Esophagus squamous epithelium (tissue), 5 donors: ENCODE measurements around the gene STK4. TPM values are rescaled to one million over a fixed set of nuclear protein-coding genes. Genes with fewer than 3 reads are reported as not detected.

Experiments used
- DNase-seq: peaks from one replicate; lab custom pipeline; 2025; lab: John Stamatoyannopoulos, UW
- H3K27ac ChIP-seq, 4 donors: fragments of 200-600 bp; sonication (generic); one replicate each; pipeline ENCODE4 v1.5.1; 2016 to 2019; ENCODE audit warnings: mild to moderate bottlenecking in 1 of 4
- H3K27me3 ChIP-seq, 4 donors: fragments of 200-600 bp; sonication (generic); 1 replicate in 3 of 4; 2 replicates in 1 of 4; pipeline versions ENCODE4 v1.5.1 to v1.6.0; 2017 to 2021; ENCODE audit warnings: antibody characterized with exemption in 1 of 4
- H3K36me3 ChIP-seq, 3 donors: fragments of 200-600 bp; sonication (generic); one replicate each; pipeline ENCODE4 v1.5.1; 2016 to 2019
- H3K4me1 ChIP-seq, 3 donors: fragments of 200-600 bp; sonication (generic); one replicate each; pipeline ENCODE4 v1.5.1; 2017 to 2019
- H3K4me3 ChIP-seq, 4 donors: fragments of 200-600 bp; sonication (generic); 1 replicate in 3 of 4; 2 replicates in 1 of 4; pipeline ENCODE4 v1.5.1; 2016 to 2019; ENCODE audit warnings: mild to moderate bottlenecking in 2 of 4, moderate library complexity in 1 of 4
- H3K9me3 ChIP-seq, 3 donors: fragments of 200-600 bp; sonication (generic); one replicate each; pipeline ENCODE4 v1.5.1; 2016 to 2019
- CTCF ChIP-seq, 6 experiments: fragments of 450-650 bp in 4 of 6; fragments of 200-600 bp in 2 of 6; sonication (generic) in 2 of 6; IDR thresholded peaks; one replicate each; pipeline ENCODE4 v1.5.1; 2016 to 2019; ENCODE audit warnings: antibody characterized with exemption in 6 of 6, mild to moderate bottlenecking in 4 of 6, moderate library complexity in 4 of 6
- POLR2A ChIP-seq, 4 donors: fragments of 450-650 bp; IDR thresholded peaks; one replicate each; pipeline ENCODE4 v1.6.1; 2017; ENCODE audit warnings: antibody characterized with exemption in 4 of 4, mild to moderate bottlenecking in 4 of 4, moderate library complexity in 3 of 4
- WGBS, 2 donors: methylation state at CpG; one replicate each; pipeline ENCODE4 v1.1.5; 2018; 5-methylcytosine and 5-hydroxymethylcytosine counted together
- intact Hi-C: fragments of 100-400 bp; cut with DNase I; formaldehyde crosslinking; loops from one replicate; pipeline ENCODE4 v1.15.0; 2022
- total RNA-seq, 4 donors: library from RNA; depleted of rRNA; stranded (reverse); fragments of >200 nt; gene quantifications; one replicate each; pipeline ENCODE4 v1.1.0, GENCODE V29; 2016
- donor health status: DM: yes; HTN: yes; CAD: no.

The STK4 gene
- total RNA-seq, 4 donors from 2014 or later, result 14.6 to 29.8 (median 17.6) TPM

- H3K9me3 ChIP-seq, result no peaks in the 10 kb centered on the region
- H3K36me3 ChIP-seq, result peaks cover 0 to 3% (median 0%) of the 10 kb centered on the region in 3 donors
- TF ChIP-seq CTCF (IDR thresholded peaks at IDR 0.05) (no peak), POLR2A (IDR thresholded peaks at IDR 0.05) (no peak)
- H3K4me1 ChIP-seq, result peaks cover 7 to 54% (median 10%) of the 10 kb centered on the region in 3 donors
- no peaks in the 10 kb centered on the region for H3K27me3 ChIP-seq
- intact Hi-C loops, result no loop called here
- 66 to 74% methylated on average over 4 of the region's 4 CpGs for WGBS, 2 donors
- DNase-seq, result no peak
- H3K4me3 ChIP-seq, result peak overlapping the region in 1 of 4 donors; percentile 76
- peak overlapping the region in 1 of 4 donors; percentile 90 for H3K27ac ChIP-seq
These were observed 5.1 kb upstream of the STK4 start for GRCh38 chr20:44961011-44961869.

GRCh38 chr20:44961870-44962267 is 4.4 kb upstream of the STK4 start:
- Histone ChIP-seq H3K4me1 (peaks cover 8 to 50% (median 10%) of the 10 kb centered on the region in 3 donors), H3K9me3 (no peaks in the 10 kb centered on the region), H3K4me3 (no peak overlapping the region), H3K27ac (no peak overlapping the region), H3K36me3 (no peaks in the 10 kb centered on the region), H3K27me3 (no peaks in the 10 kb centered on the region)
- no peak for DNase-seq
- WGBS, 2 donors, result 71 to 72% methylated on average over 2 to 3 of the region's 3 CpGs
- intact Hi-C loops, result no loop called here
- TF ChIP-seq POLR2A (IDR thresholded peaks at IDR 0.05) (no peak), CTCF (IDR thresholded peaks at IDR 0.05) (no peak)

GRCh38 chr20:44962483-44962882 is 3.8 kb upstream of the STK4 start:
- H3K4me3 ChIP-seq, result no peak overlapping the region
- no peaks in the 10 kb centered on the region for H3K27me3 ChIP-seq
- TF ChIP-seq CTCF (IDR thresholded peaks at IDR 0.05) (no peak), POLR2A (IDR thresholded peaks at IDR 0.05) (no peak)
- H3K36me3 ChIP-seq, result no peaks in the 10 kb centered on the region
- H3K4me1 ChIP-seq, result peaks cover 14 to 50% (median 15%) of the 10 kb centered on the region in 3 donors
- H3K9me3 ChIP-seq, result no peaks in the 10 kb centered on the region
- DNase-seq, result no peak
- 56 to 90% methylated on average over 2 to 3 of the region's 3 CpGs for WGBS, 2 donors
- intact Hi-C loops, result no loop called here
- no peak overlapping the region for H3K27ac ChIP-seq

- 68 to 91% methylated on average over 4 of the region's 4 CpGs for WGBS, 2 donors
- Histone ChIP-seq H3K4me3 (no peak overlapping the region), H3K36me3 (no peaks in the 10 kb centered on the region), H3K27me3 (no peaks in the 10 kb centered on the region), H3K4me1 (peaks cover 17 to 50% (median 20%) of the 10 kb centered on the region in 3 donors), H3K9me3 (no peaks in the 10 kb centered on the region), H3K27ac (no peak overlapping the region)
- intact Hi-C loops, result no loop called here
- TF ChIP-seq CTCF (IDR thresholded peaks at IDR 0.05) (no peak), POLR2A (IDR thresholded peaks at IDR 0.05) (no peak)
- DNase-seq, result no peak
These were observed 2.7 kb upstream of the STK4 start for GRCh38 chr20:44963325-44964215.
